GM23338 (cell line): Measurements from ENCODE around the gene ABCB6. TPM values are rescaled to one million over a fixed set of nuclear protein-coding genes. Genes with fewer than 3 reads are reported as not detected.
A peak's percentile ranks its signal among the peaks of the same experiment; 100 is the strongest.

ENCODE experiments used
- ATAC-seq: fragments of 200-7000 bp; cut with Tn5 transposase; 3 replicates; pipeline ENCODE4 v1.9.1; 2020
- DNase-seq: peaks from one replicate; pipeline ENCODE4 v3.0.0-alpha.2; 2015; ENCODE audit warnings: low spot score
- H2AFZ ChIP-seq: fragments of 200-600 bp; sonication (generic); 2 replicates; pipeline ENCODE4 v1.8.0; 2016; ENCODE audit warnings: antibody characterized with exemption, mild to moderate bottlenecking, moderate library complexity
- H3F3A ChIP-seq: fragments of 200-600 bp; sonication (generic); replicated peaks from 2 replicates; pipeline ENCODE4 v1.8.0; 2017; ENCODE audit warnings: antibody characterized with exemption, mixed run types, low read depth
- H3K27ac ChIP-seq: fragments of 200-600 bp; sonication (generic); 2 replicates; pipeline ENCODE4 v1.6.1; 2016; ENCODE audit warnings: low read depth
- H3K27me3 ChIP-seq: fragments of 200-600 bp; sonication (generic); 2 replicates; pipeline ENCODE4 v1.8.0; 2016; ENCODE audit warnings: mild to moderate bottlenecking, mixed run types, moderate library complexity; ENCODE audit not compliant: insufficient read depth
- H3K36me3 ChIP-seq: fragments of 200-600 bp; sonication (generic); 2 replicates; pipeline ENCODE4 v1.8.0; 2016; ENCODE audit warnings: mild to moderate bottlenecking; ENCODE audit not compliant: insufficient read depth
- H3K4me1 ChIP-seq: fragments of 200-600 bp; sonication (generic); 2 replicates; pipeline ENCODE4 v1.8.0; 2016; ENCODE audit warnings: mild to moderate bottlenecking, moderate library complexity; ENCODE audit not compliant: insufficient read depth
- H3K4me2 ChIP-seq: fragments of 200-600 bp; sonication (generic); 2 replicates; pipeline ENCODE4 v1.7.1; 2017; ENCODE audit warnings: mixed run types
- H3K4me3 ChIP-seq: fragments of 200-600 bp; sonication (generic); 2 replicates; pipeline ENCODE4 v1.6.1; 2016; ENCODE audit warnings: mixed run types
- H3K79me2 ChIP-seq: fragments of 200-600 bp; sonication (generic); replicated peaks from 2 replicates; pipeline ENCODE4 v1.8.0; 2017; ENCODE audit warnings: mild to moderate bottlenecking; ENCODE audit not compliant: insufficient read depth
- H3K9me2 ChIP-seq: fragments of 200-600 bp; sonication (generic); 2 replicates; pipeline ENCODE4 v1.8.0; 2017; ENCODE audit not compliant: insufficient read depth
- H4K20me1 ChIP-seq: fragments of 200-600 bp; sonication (generic); replicated peaks from 2 replicates; pipeline ENCODE4 v1.8.0; 2017; ENCODE audit warnings: mild to moderate bottlenecking; ENCODE audit not compliant: insufficient read depth
- H3K27ac Mint-ChIP-seq: 2 replicates; pipeline ENCODE4 v1.8.0; 2020; ENCODE audit warnings: inconsistent platforms, mild to moderate bottlenecking, moderate library complexity, mixed read lengths
- H3K27me3 Mint-ChIP-seq: 3 replicates; pipeline ENCODE4 v1.8.0; 2022; ENCODE audit warnings: low read depth, mild to moderate bottlenecking, moderate library complexity, mixed read lengths, inconsistent platforms; ENCODE audit not compliant: insufficient read depth, poor library complexity
- H3K36me3 Mint-ChIP-seq: 3 replicates; pipeline ENCODE4 v1.8.0; 2021; ENCODE audit warnings: low read depth, mild to moderate bottlenecking, inconsistent platforms, moderate library complexity, mixed read lengths
- H3K4me1 Mint-ChIP-seq: 3 replicates; pipeline ENCODE4 v1.8.0; 2020; ENCODE audit warnings: mild to moderate bottlenecking, inconsistent platforms, mixed read lengths
- H3K4me3 Mint-ChIP-seq: 3 replicates; pipeline ENCODE4 v1.8.0; 2021; ENCODE audit warnings: moderate library complexity, mild to moderate bottlenecking, inconsistent platforms, mixed read lengths
- H3K9me3 Mint-ChIP-seq: 3 replicates; pipeline ENCODE4 v1.8.0; 2020; ENCODE audit warnings: moderate library complexity, mild to moderate bottlenecking, inconsistent platforms, mixed read lengths
- CREB1 ChIP-seq: fragments of 250-450 bp; sonication (Bioruptor Pico); IDR thresholded peaks from 2 replicates; pipeline ENCODE4 v1.5.0; 2020; ENCODE audit warnings: low read depth, mild to moderate bottlenecking, moderate library complexity
- EZH2phosphoT487 ChIP-seq: fragments of 200-600 bp; sonication (generic); IDR thresholded peaks from one replicate; pipeline ENCODE4 v1.8.1; 2018; ENCODE audit warnings: antibody characterized with exemption; ENCODE audit not compliant: unreplicated experiment
- JUNB ChIP-seq: IDR thresholded peaks from one replicate; pipeline ENCODE4 v1.6.1; 2016; ENCODE audit warnings: antibody characterized with exemption; ENCODE audit not compliant: unreplicated experiment
- NANOG ChIP-seq: IDR thresholded peaks from 2 replicates; pipeline ENCODE4 v1.6.1; 2016; ENCODE audit warnings: antibody characterized with exemption, borderline replicate concordance
- POLR2AphosphoS5 ChIP-seq: IDR thresholded peaks from 2 replicates; pipeline ENCODE4 v1.6.1; 2016; ENCODE audit warnings: antibody characterized with exemption, low read depth
- REST ChIP-seq: IDR thresholded peaks from one replicate; pipeline ENCODE4 v1.6.1; 2018; ENCODE audit warnings: antibody characterized with exemption; ENCODE audit not compliant: unreplicated experiment
- STAT1 ChIP-seq: IDR thresholded peaks from one replicate; pipeline ENCODE4 v1.6.1; 2016; ENCODE audit warnings: antibody characterized with exemption; ENCODE audit not compliant: unreplicated experiment
- ZNF114 ChIP-seq: fragments of 250-450 bp; sonication (Bioruptor Pico); IDR thresholded peaks from 2 replicates; pipeline ENCODE4 v1.5.0; 2020; ENCODE audit warnings: mild to moderate bottlenecking, moderate library complexity
- ZNF331 ChIP-seq: fragments of 250-450 bp; sonication (Bioruptor Pico); IDR thresholded peaks from 2 replicates; pipeline ENCODE4 v1.5.0; 2020; ENCODE audit warnings: low read depth, mild to moderate bottlenecking, moderate library complexity
- polyA plus RNA-seq: library from polyadenylated mRNA; unstranded; fragments of >200 nt; fragmentation: Nextera tagmentation; extraction: Ambion mirVana; gene quantifications from 2 replicates; pipeline ENCODE4 v1.2.1, GENCODE V29; 2016
- total RNA-seq: library from RNA; depleted of rRNA; stranded (reverse); fragments of >200 nt; shearing (Covaris generic); gene quantifications from 2 replicates; pipeline ENCODE4 v1.2.3, GENCODE V29; 2014
- TF ChIP-seq, protein P1 (sequence below): IDR thresholded peaks from 2 replicates; pipeline ENCODE4 v1.6.1; 2016; ENCODE audit warnings: antibody characterized with exemption
- TF ChIP-seq, protein P2 (sequence below), 2 experiments: fragments of 200-600 bp in 1 of 2; sonication (generic) in 1 of 2; conservative IDR thresholded peaks; 2 replicates each; pipeline versions ENCODE4 v1.5.1 to v1.6.1; 2016 to 2017; ENCODE audit warnings: antibody characterized with exemption in 2 of 2, low read depth in 2 of 2, mild to moderate bottlenecking in 2 of 2, moderate library complexity in 1 of 2

Gene ABCB6
- total and polyA plus RNA-seq, 2 experiments from 2014 or later = 26.2 to 35.1 TPM

GRCh38 chr2:219229305-219230058 is 10.7 kb upstream of the ABCB6 start, which contains the start of the genes ANKZF1 and ATG9A (continued):
- TF ChIP-seq REST (no peak), STAT1 (no peak), ZNF331 (CRISPR knock-in tag) (no peak), ZNF114 (CRISPR knock-in tag) (0 out of 2 replicates have a peak, but pooled peaks have one; percentile 21)
- TF ChIP-seq, protein P1, sequence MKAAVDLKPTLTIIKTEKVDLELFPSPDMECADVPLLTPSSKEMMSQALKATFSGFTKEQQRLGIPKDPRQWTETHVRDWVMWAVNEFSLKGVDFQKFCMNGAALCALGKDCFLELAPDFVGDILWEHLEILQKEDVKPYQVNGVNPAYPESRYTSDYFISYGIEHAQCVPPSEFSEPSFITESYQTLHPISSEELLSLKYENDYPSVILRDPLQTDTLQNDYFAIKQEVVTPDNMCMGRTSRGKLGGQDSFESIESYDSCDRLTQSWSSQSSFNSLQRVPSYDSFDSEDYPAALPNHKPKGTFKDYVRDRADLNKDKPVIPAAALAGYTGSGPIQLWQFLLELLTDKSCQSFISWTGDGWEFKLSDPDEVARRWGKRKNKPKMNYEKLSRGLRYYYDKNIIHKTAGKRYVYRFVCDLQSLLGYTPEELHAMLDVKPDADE = no peak

- Histone ChIP-seq H3K79me2 (peaks cover 21% of the 10 kb centered on the region), H3K4me2 (peak overlapping the region; percentile 96), H3K4me1 (peaks cover 12% of the 10 kb centered on the region), H2AFZ (0 out of 2 replicates have a peak overlapping the region, but pooled peaks have one; percentile 53), H4K20me1 (peaks cover 3% of the 10 kb centered on the region), H3K36me3 (peaks cover 11% of the 10 kb centered on the region; the same call in 1 of the 2 replicates), H3F3A (peaks cover 7% of the 10 kb centered on the region), H3K27me3 (no peaks in the 10 kb centered on the region), H3K4me3 (peak overlapping the region; percentile 76), H3K27ac (no peak overlapping the region), H3K9me2 (no peaks in the 10 kb centered on the region)
- H3K27ac Mint-ChIP-seq = no peak overlapping the region
- peaks cover 11% of the 10 kb centered on the region for H3K4me1 Mint-ChIP-seq
- peaks cover 48% of the 10 kb centered on the region for H3K36me3 Mint-ChIP-seq
- H3K27me3 Mint-ChIP-seq = peaks cover 10% of the 10 kb centered on the region
- peak overlapping the region; percentile 73 for H3K4me3 Mint-ChIP-seq
- peaks cover 2% of the 10 kb centered on the region; the same call in 1 of the 3 replicates for H3K9me3 Mint-ChIP-seq
- DNase-seq (no peak), ATAC-seq (peak; percentile 16)
- TF ChIP-seq NANOG (no peak), EZH2phosphoT487 (no peak), POLR2AphosphoS5 (no peak), CREB1 (CRISPR knock-in tag) (no peak), JUNB (no peak), REST (no peak), ZNF331 (CRISPR knock-in tag) (no peak)
- TF ChIP-seq, protein P2, sequence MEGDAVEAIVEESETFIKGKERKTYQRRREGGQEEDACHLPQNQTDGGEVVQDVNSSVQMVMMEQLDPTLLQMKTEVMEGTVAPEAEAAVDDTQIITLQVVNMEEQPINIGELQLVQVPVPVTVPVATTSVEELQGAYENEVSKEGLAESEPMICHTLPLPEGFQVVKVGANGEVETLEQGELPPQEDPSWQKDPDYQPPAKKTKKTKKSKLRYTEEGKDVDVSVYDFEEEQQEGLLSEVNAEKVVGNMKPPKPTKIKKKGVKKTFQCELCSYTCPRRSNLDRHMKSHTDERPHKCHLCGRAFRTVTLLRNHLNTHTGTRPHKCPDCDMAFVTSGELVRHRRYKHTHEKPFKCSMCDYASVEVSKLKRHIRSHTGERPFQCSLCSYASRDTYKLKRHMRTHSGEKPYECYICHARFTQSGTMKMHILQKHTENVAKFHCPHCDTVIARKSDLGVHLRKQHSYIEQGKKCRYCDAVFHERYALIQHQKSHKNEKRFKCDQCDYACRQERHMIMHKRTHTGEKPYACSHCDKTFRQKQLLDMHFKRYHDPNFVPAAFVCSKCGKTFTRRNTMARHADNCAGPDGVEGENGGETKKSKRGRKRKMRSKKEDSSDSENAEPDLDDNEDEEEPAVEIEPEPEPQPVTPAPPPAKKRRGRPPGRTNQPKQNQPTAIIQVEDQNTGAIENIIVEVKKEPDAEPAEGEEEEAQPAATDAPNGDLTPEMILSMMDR (conservative IDR thresholded peaks at IDR 0.05; ENCODE audit: low read depth in 2 of 2) = no peak
Measured at GRCh38 chr2:219228911-219229304, 10.2 kb upstream of the ABCB6 start.
